ENCODE results near the gene BMPER. TPM values are rescaled to one million over a fixed set of nuclear protein-coding genes. Genes with fewer than 3 reads are reported as not detected.

The BMPER gene
- total RNA-seq, 1 experiment from 2014 or later = not detected

GRCh38 chr7:33883671-33883965 lies 21.7 kb upstream of the BMPER start:
- ChIA-PET POLR2A (no interaction called here), CTCF (no interaction called here)
- no peak overlapping the region for H3K27ac Mint-ChIP-seq (ENCODE audit: unreplicated experiment)
- no peaks in the 10 kb centered on the region for H3K27me3 Mint-ChIP-seq (ENCODE audit: insufficient read depth, unreplicated experiment)
- no peaks in the 10 kb centered on the region for H3K36me3 Mint-ChIP-seq (ENCODE audit: insufficient read depth, unreplicated experiment)
- H3K4me1 Mint-ChIP-seq (ENCODE audit: low read depth, unreplicated experiment) = peaks cover 7% of the 10 kb centered on the region
- intact Hi-C loops (cut with micrococcal nuclease; ENCODE audit: unreplicated experiment) = no loop called here
- Histone ChIP-seq H3K36me3 (ENCODE audit: control insufficient read depth, insufficient read depth, low read length) (no peaks in the 10 kb centered on the region), H3K27me3 (replicated peaks; ENCODE audit: control insufficient read depth, insufficient read depth, low read length) (no peaks in the 10 kb centered on the region), H3K9me3 (no peaks in the 10 kb centered on the region), H3K4me1 (peaks cover 4% of the 10 kb centered on the region; the same call in 1 of the 2 replicates), H3K4me3 (ENCODE audit: low read depth, low read length) (no peak overlapping the region)
- H3K9me3 Mint-ChIP-seq (ENCODE audit: unreplicated experiment) = no peaks in the 10 kb centered on the region
- no peak for DNase-seq
- TF ChIP-seq CTCF (IDR thresholded peaks at IDR 0.05; ENCODE audit: insufficient read depth in 1 of 2, low read depth in 1 of 2, low read length in 1 of 2, severe bottlenecking in 1 of 2, unreplicated experiment in 1 of 2) = no peak
- BruUV-seq (replicated peaks) = no TSS peak
- no peak overlapping the region for H3K4me3 Mint-ChIP-seq (ENCODE audit: unreplicated experiment)

- no TSS peak for BruUV-seq (replicated peaks)
- H3K9me3 ChIP-seq = no peaks in the 10 kb centered on the region
- intact Hi-C loops (cut with micrococcal nuclease; ENCODE audit: unreplicated experiment) = loop anchor here (2.0 kb wide), 1 partner anchor 39 kb away; no protein-coding TSS in a partner anchor
- Mint-ChIP-seq H3K27me3 (ENCODE audit: insufficient read depth, unreplicated experiment) (peaks cover 4% of the 10 kb centered on the region), H3K9me3 (ENCODE audit: unreplicated experiment) (no peaks in the 10 kb centered on the region), H3K4me3 (ENCODE audit: unreplicated experiment) (no peak overlapping the region), H3K4me1 (ENCODE audit: low read depth, unreplicated experiment) (peaks cover 16% of the 10 kb centered on the region), H3K36me3 (ENCODE audit: insufficient read depth, unreplicated experiment) (no peaks in the 10 kb centered on the region), H3K27ac (ENCODE audit: unreplicated experiment) (no peak overlapping the region)
- no peak for DNase-seq
- H3K27me3 ChIP-seq (replicated peaks; ENCODE audit: control insufficient read depth, insufficient read depth, low read length) = no peaks in the 10 kb centered on the region
- no peak for TF ChIP-seq CTCF (IDR thresholded peaks at IDR 0.05; ENCODE audit: insufficient read depth in 1 of 2, low read depth in 1 of 2, low read length in 1 of 2, severe bottlenecking in 1 of 2, unreplicated experiment in 1 of 2)
- peaks cover 8% of the 10 kb centered on the region; the same call in 1 of the 2 replicates for H3K4me1 ChIP-seq
- ChIA-PET POLR2A (no interaction called here), CTCF (no interaction called here)
- H3K36me3 ChIP-seq (ENCODE audit: control insufficient read depth, insufficient read depth, low read length) = no peaks in the 10 kb centered on the region
- no peak overlapping the region for H3K4me3 ChIP-seq (ENCODE audit: low read depth, low read length)
These were observed 19.8 kb upstream of the BMPER start for GRCh38 chr7:33885290-33886148.

GRCh38 chr7:33886149-33886623 lies 19.2 kb upstream of the BMPER start:
- peaks cover 4% of the 10 kb centered on the region for H3K27me3 Mint-ChIP-seq (ENCODE audit: insufficient read depth, unreplicated experiment)
- peak in 1 of 2 experiments; percentile 10 for TF ChIP-seq CTCF (IDR thresholded peaks at IDR 0.05; ENCODE audit: insufficient read depth in 1 of 2, low read depth in 1 of 2, low read length in 1 of 2, severe bottlenecking in 1 of 2, unreplicated experiment in 1 of 2)
- ChIA-PET CTCF (no interaction called here), POLR2A (no interaction called here)
- H3K9me3 Mint-ChIP-seq (ENCODE audit: unreplicated experiment) = no peaks in the 10 kb centered on the region
- intact Hi-C loops (cut with micrococcal nuclease; ENCODE audit: unreplicated experiment) = no loop called here
- peak; percentile 40 to 42 for DNase-seq
- H3K27ac Mint-ChIP-seq (ENCODE audit: unreplicated experiment) = no peak overlapping the region
- H3K4me1 Mint-ChIP-seq (ENCODE audit: low read depth, unreplicated experiment) = peaks cover 16% of the 10 kb centered on the region
- no peaks in the 10 kb centered on the region for H3K9me3 ChIP-seq
- no peaks in the 10 kb centered on the region for H3K36me3 Mint-ChIP-seq (ENCODE audit: insufficient read depth, unreplicated experiment)
- no peak overlapping the region for H3K4me3 ChIP-seq (ENCODE audit: low read depth, low read length)
- no peak overlapping the region for H3K4me3 Mint-ChIP-seq (ENCODE audit: unreplicated experiment)
- H3K27me3 ChIP-seq (replicated peaks; ENCODE audit: control insufficient read depth, insufficient read depth, low read length) = no peaks in the 10 kb centered on the region
- H3K4me1 ChIP-seq = peaks cover 8% of the 10 kb centered on the region; the same call in 1 of the 2 replicates
- no TSS peak for BruUV-seq (replicated peaks)
- no peaks in the 10 kb centered on the region for H3K36me3 ChIP-seq (ENCODE audit: control insufficient read depth, insufficient read depth, low read length)
